Fibroblast of lung (primary cell): Measurements from ENCODE around the gene TWF1.
"Not testable (repeated sequence)": the region's sequence is repeated elsewhere in the genome, so short reads cannot be mapped to it uniquely, and the experiment has no call there.

ENCODE experiments used
- CTCF ChIP-seq, 2 donors: IDR thresholded peaks in 1 of 2; conservative IDR thresholded peaks in 1 of 2; 1 replicate in 1 of 2; 2 replicates in 1 of 2; pipeline ENCODE4 v1.5.1; 2011 to 2012; ENCODE audit warnings: low read length in 2 of 2, control low read depth in 1 of 2, inconsistent platforms in 1 of 2, low read depth in 1 of 2, mild to moderate bottlenecking in 1 of 2
- EZH2 ChIP-seq: IDR thresholded peaks from 2 replicates; pipeline ENCODE4 v1.5.1; 2012; ENCODE audit warnings: low read length, control low read depth, mild to moderate bottlenecking; ENCODE audit errors: missing control alignments

- not testable (repeated sequence) for TF ChIP-seq CTCF (conservative IDR thresholded peaks at IDR 0.05 in 1 of 2, IDR thresholded peaks at IDR 0.05 in 1 of 2; ENCODE audit: low read depth in 1 of 2, low read length in 2 of 2); EZH2
These were observed 41.5 kb upstream of the TWF1 start for GRCh38 chr12:43847425-43848225.
